Sigmoid colon (tissue), 7 donors: ENCODE results near the gene LPP. TPM values are rescaled to one million over a fixed set of nuclear protein-coding genes. Genes with fewer than 3 reads are reported as not detected.
A peak's percentile ranks its signal among the peaks of the same experiment; 100 is the strongest.

Source experiments
- DNase-seq: peaks from one replicate; pipeline ENCODE4 v3.0.0-alpha.2; 2019
- H3K27ac ChIP-seq, 4 donors: fragments of 200-600 bp; sonication (generic); one replicate each; pipeline ENCODE4 v1.5.1; 2016 to 2019; ENCODE audit warnings: mild to moderate bottlenecking in 1 of 4
- H3K27me3 ChIP-seq, 3 donors: fragments of 200-600 bp; sonication (generic); one replicate each; pipeline ENCODE4 v1.5.1; 2019; ENCODE audit warnings: mild to moderate bottlenecking in 1 of 3
- H3K36me3 ChIP-seq, 4 donors: fragments of 200-600 bp; sonication (generic); one replicate each; pipeline ENCODE4 v1.5.1; 2016 to 2019
- H3K4me1 ChIP-seq, 4 donors: fragments of 200-600 bp; sonication (generic); one replicate each; pipeline ENCODE4 v1.5.1; 2017 to 2019
- H3K4me3 ChIP-seq, 4 donors: fragments of 200-600 bp; sonication (generic); one replicate each; pipeline ENCODE4 v1.5.1; 2017 to 2019; ENCODE audit warnings: mild to moderate bottlenecking in 2 of 4, moderate library complexity in 1 of 4
- H3K9me3 ChIP-seq, 4 donors: fragments of 200-600 bp in 3 of 4; sonication (generic) in 3 of 4; one replicate each; pipeline versions ENCODE4 v1.5.1 to v1.6.1; 2013 to 2019
- CTCF ChIP-seq, 4 experiments: fragments of 450-650 bp in 3 of 4; fragments of 200-600 bp in 1 of 4; IDR thresholded peaks; one replicate each; pipeline ENCODE4 v1.5.1; 2016 to 2019; ENCODE audit warnings: antibody characterized with exemption in 4 of 4, mild to moderate bottlenecking in 3 of 4, moderate library complexity in 2 of 4
- EP300 ChIP-seq, 4 donors: sonication (generic); formaldehyde crosslinking; IDR thresholded peaks; one replicate each; pipeline ENCODE4 v1.6.1; 2017; ENCODE audit warnings: antibody characterized with exemption in 4 of 4
- POLR2A ChIP-seq, 2 donors: fragments of 450-650 bp; IDR thresholded peaks; one replicate each; pipeline ENCODE4 v1.6.1; 2016; ENCODE audit warnings: antibody characterized with exemption in 2 of 2, mild to moderate bottlenecking in 2 of 2, moderate library complexity in 2 of 2
- POLR2AphosphoS5 ChIP-seq, 4 donors: sonication (generic); formaldehyde crosslinking; IDR thresholded peaks; one replicate each; pipeline ENCODE4 v1.6.1; 2017; ENCODE audit warnings: antibody characterized with exemption in 4 of 4
- WGBS, 2 donors: extraction: QIAGEN DNeasy Blood & Tissue Kit; methylation state at CpG; one replicate each; pipeline ENCODE4 v1.1.7; 2013; 5-methylcytosine and 5-hydroxymethylcytosine counted together
- intact Hi-C: fragments of 100-400 bp; cut with DNase I; formaldehyde crosslinking; loops from one replicate; pipeline ENCODE4 v1.15.1; 2023
- polyA plus RNA-seq, 3 donors: library from polyadenylated mRNA; stranded (reverse); fragments of 200-250 nt; gene quantifications; one replicate each; pipeline ENCODE4 v1.2.3, GENCODE V29; 2013
- total RNA-seq, 4 donors: library from RNA; depleted of rRNA; stranded (reverse); fragments of >200 nt; gene quantifications; one replicate each; pipeline ENCODE4 v1.1.0, GENCODE V29; 2016
- donor health status: healthy with polysubstance abuse.
- donor health status: Bipolar disorder and iron deficiency.
- donor health status: healthy.

LPP gene
- total and polyA plus RNA-seq, 7 donors: 5.3 to 1,773 (median 824) TPM

DNA sequence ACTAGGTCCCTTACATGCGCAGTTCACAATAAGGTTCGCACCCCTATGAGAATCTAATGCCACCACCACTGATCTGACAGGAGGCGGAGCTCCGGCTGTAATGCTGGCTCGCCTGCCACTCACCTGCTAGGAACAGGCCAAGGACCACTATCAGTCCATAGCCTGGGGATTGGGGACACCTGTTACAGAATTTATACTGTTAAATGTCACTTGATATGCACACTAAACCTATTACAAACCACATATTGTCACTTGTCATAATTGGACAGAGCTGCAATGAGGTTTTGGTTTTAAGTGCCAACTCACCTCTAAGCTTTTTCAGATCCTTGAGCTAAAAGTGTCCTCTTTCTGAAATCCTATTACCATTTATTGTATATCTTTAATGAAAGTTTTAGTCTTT lies 509.9 kb downstream of the LPP start:
- Histone ChIP-seq H3K36me3 (no peaks in the 10 kb centered on the region), H3K4me1 (peaks cover 0 to 36% (median 19%) of the 10 kb centered on the region in 4 donors), H3K4me3 (no peak overlapping the region), H3K9me3 (no peaks in the 10 kb centered on the region), H3K27me3 (no peaks in the 10 kb centered on the region), H3K27ac (no peak overlapping the region)
- DNase-seq: no peak
- WGBS, 2 donors: 96 to 97% methylated on average over 5 of the region's 5 CpGs
- no peak for TF ChIP-seq EP300 (IDR thresholded peaks at IDR 0.05)
- no peak for TF ChIP-seq POLR2A (IDR thresholded peaks at IDR 0.05)
- no peak for TF ChIP-seq POLR2AphosphoS5 (IDR thresholded peaks at IDR 0.05)
- no peak for TF ChIP-seq CTCF (IDR thresholded peaks at IDR 0.05)
- intact Hi-C loops: no loop called here

DNA sequence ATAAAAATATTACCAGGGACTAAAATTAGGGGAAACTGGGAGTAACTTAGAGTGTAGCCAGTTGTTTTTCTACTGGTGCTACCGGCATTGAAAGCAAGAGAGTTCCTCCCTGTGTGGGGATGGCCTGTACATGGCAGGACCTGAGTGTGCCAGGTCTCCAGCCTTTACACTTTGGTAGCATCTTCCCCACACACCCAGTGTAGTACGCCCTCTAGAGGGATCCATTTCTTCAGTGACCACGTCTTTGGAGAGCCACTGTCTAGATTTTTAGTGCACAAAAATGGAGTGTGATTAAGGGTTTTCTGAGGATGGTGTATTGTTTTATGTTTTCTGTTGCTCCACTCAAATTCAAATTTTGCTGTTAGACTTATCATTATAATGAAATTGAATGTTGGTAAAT lies 510.8 kb downstream of the LPP start:
- 81 to 91% methylated on average over 3 of the region's 3 CpGs for WGBS, 2 donors
- no peak for DNase-seq
- no peaks in the 10 kb centered on the region for H3K27me3 ChIP-seq
- intact Hi-C loops: no loop called here
- no peaks in the 10 kb centered on the region for H3K36me3 ChIP-seq
- H3K4me1 ChIP-seq: peaks cover 0 to 26% (median 11%) of the 10 kb centered on the region in 4 donors
- H3K9me3 ChIP-seq: no peaks in the 10 kb centered on the region
- no peak overlapping the region for H3K4me3 ChIP-seq
- H3K27ac ChIP-seq: no peak overlapping the region
- TF ChIP-seq POLR2AphosphoS5 (IDR thresholded peaks at IDR 0.05): no peak

DNA sequence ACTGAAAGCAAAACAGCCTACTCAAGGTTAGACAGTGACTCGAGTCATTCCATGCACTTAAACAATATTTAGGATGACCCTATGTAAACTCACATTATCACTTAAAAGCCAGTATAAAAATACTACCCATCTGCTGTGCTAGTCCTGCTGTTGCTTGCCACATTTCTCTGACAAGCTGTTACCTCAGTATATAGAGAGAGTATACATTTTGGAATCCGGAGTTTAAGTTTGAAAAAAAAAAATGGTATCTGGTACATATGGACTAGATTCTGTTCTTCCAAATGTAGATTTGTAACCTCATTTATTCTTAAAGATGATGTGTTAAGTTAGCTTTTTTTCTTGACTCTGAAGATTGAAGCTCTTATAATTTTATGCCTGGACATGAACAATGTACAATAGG lies 514.0 kb downstream of the LPP start:
- WGBS, 2 donors: 92 to 95% methylated on average over 2 of the region's 2 CpGs
- intact Hi-C loops: no loop called here
- no peaks in the 10 kb centered on the region for H3K36me3 ChIP-seq
- DNase-seq: no peak
- H3K4me1 ChIP-seq: peaks cover 0 to 29% (median 22%) of the 10 kb centered on the region in 4 donors
- no peak overlapping the region for H3K4me3 ChIP-seq
- no peaks in the 10 kb centered on the region for H3K9me3 ChIP-seq
- TF ChIP-seq POLR2AphosphoS5 (IDR thresholded peaks at IDR 0.05) (no peak), POLR2A (IDR thresholded peaks at IDR 0.05) (no peak), EP300 (IDR thresholded peaks at IDR 0.05) (no peak), CTCF (IDR thresholded peaks at IDR 0.05) (no peak)
- H3K27me3 ChIP-seq: no peaks in the 10 kb centered on the region
- H3K27ac ChIP-seq: no peak overlapping the region

GRCh38 chr3:188670446-188670845 lies 516.5 kb downstream of the LPP start:
- intact Hi-C loops: no loop called here
- 88 to 95% methylated on average over 5 of the region's 5 CpGs for WGBS, 2 donors
- H3K4me1 ChIP-seq: peaks cover 0 to 42% (median 39%) of the 10 kb centered on the region in 4 donors
- H3K27ac ChIP-seq: no peak overlapping the region
- TF ChIP-seq CTCF (IDR thresholded peaks at IDR 0.05) (no peak), POLR2AphosphoS5 (IDR thresholded peaks at IDR 0.05) (no peak), POLR2A (IDR thresholded peaks at IDR 0.05) (no peak), EP300 (IDR thresholded peaks at IDR 0.05) (no peak)
- H3K4me3 ChIP-seq: no peak overlapping the region
- H3K9me3 ChIP-seq: no peaks in the 10 kb centered on the region
- no peak for DNase-seq
- no peaks in the 10 kb centered on the region for H3K27me3 ChIP-seq
- no peaks in the 10 kb centered on the region for H3K36me3 ChIP-seq

GRCh38 chr3:188671971-188672370 lies 518.0 kb downstream of the LPP start:
- Histone ChIP-seq H3K4me1 (peaks cover 0 to 44% (median 39%) of the 10 kb centered on the region in 4 donors), H3K36me3 (no peaks in the 10 kb centered on the region), H3K4me3 (no peak overlapping the region), H3K27ac (peak overlapping the region in 1 of 4 donors; percentile 31), H3K9me3 (no peaks in the 10 kb centered on the region), H3K27me3 (no peaks in the 10 kb centered on the region)
- 59 to 64% methylated on average over 4 of the region's 4 CpGs for WGBS, 2 donors
- intact Hi-C loops: no loop called here
- TF ChIP-seq POLR2A (IDR thresholded peaks at IDR 0.05) (no peak), EP300 (IDR thresholded peaks at IDR 0.05) (no peak), CTCF (IDR thresholded peaks at IDR 0.05) (no peak), POLR2AphosphoS5 (IDR thresholded peaks at IDR 0.05) (no peak)
- DNase-seq: no peak
